ENCODE results near the gene CDSN.

Gene CDSN

GRCh38 chr6:31163922-31164321 is 43.7 kb upstream of the CDSN start:
- Histone ChIP-seq H3K36me3 (ENCODE audit: control insufficient read depth, insufficient read depth, low read length) (peaks cover 3% of the 10 kb centered on the region; the same call in 1 of the 2 replicates), H3K4me3 (replicated peaks; ENCODE audit: low read depth, low read length) (no peak overlapping the region; the same call in 1 of the 2 replicates), H3K27me3 (replicated peaks; ENCODE audit: control insufficient read depth, insufficient read depth, low read length) (no peaks in the 10 kb centered on the region)
- no peak for DNase-seq (ENCODE audit: extremely low read depth, insufficient read length)
- TF ChIP-seq CTCF (IDR thresholded peaks at IDR 0.05; ENCODE audit: insufficient read depth, low read length, poor library complexity, severe bottlenecking), result no peak

GRCh38 chr6:31162463-31163165 is 42.4 kb upstream of the CDSN start:
- Histone ChIP-seq H3K36me3 (ENCODE audit: control insufficient read depth, insufficient read depth, low read length) (peaks cover 3% of the 10 kb centered on the region; the same call in 1 of the 2 replicates), H3K27me3 (replicated peaks; ENCODE audit: control insufficient read depth, insufficient read depth, low read length) (no peaks in the 10 kb centered on the region), H3K4me3 (replicated peaks; ENCODE audit: low read depth, low read length) (no peak overlapping the region)
- no peak for DNase-seq (ENCODE audit: extremely low read depth, insufficient read length)
- TF ChIP-seq CTCF (IDR thresholded peaks at IDR 0.05; ENCODE audit: insufficient read depth, low read length, poor library complexity, severe bottlenecking), result no peak

- TF ChIP-seq CTCF (IDR thresholded peaks at IDR 0.05; ENCODE audit: insufficient read depth, low read length, poor library complexity, severe bottlenecking), result no peak
- DNase-seq (ENCODE audit: extremely low read depth, insufficient read length), result no peak
Measured at GRCh38 chr6:31161216-31162126, 41.2 kb upstream of the CDSN start.

GRCh38 chr6:31158863-31159855 is 38.9 kb upstream of the CDSN start:
- DNase-seq (ENCODE audit: extremely low read depth, insufficient read length), result peak; percentile 58
- Histone ChIP-seq H3K27me3 (replicated peaks; ENCODE audit: control insufficient read depth, insufficient read depth, low read length) (no peaks in the 10 kb centered on the region), H3K4me3 (replicated peaks; ENCODE audit: low read depth, low read length) (peak overlapping the region; percentile 86), H3K36me3 (ENCODE audit: control insufficient read depth, insufficient read depth, low read length) (peaks cover 3% of the 10 kb centered on the region; the same call in 1 of the 2 replicates)
- TF ChIP-seq CTCF (IDR thresholded peaks at IDR 0.05; ENCODE audit: insufficient read depth, low read length, poor library complexity, severe bottlenecking), result peak; percentile 41

More at GRCh38 chr6:31161216-31162126, 41.2 kb upstream of the CDSN start:
- Histone ChIP-seq H3K36me3 (ENCODE audit: control insufficient read depth, insufficient read depth, low read length) (peaks cover 3% of the 10 kb centered on the region; the same call in 1 of the 2 replicates), H3K4me3 (replicated peaks; ENCODE audit: low read depth, low read length) (no peak overlapping the region), H3K27me3 (replicated peaks; ENCODE audit: control insufficient read depth, insufficient read depth, low read length) (no peaks in the 10 kb centered on the region)
